Measurements from ENCODE around the gene DPH2.

DPH2 gene, protein sequence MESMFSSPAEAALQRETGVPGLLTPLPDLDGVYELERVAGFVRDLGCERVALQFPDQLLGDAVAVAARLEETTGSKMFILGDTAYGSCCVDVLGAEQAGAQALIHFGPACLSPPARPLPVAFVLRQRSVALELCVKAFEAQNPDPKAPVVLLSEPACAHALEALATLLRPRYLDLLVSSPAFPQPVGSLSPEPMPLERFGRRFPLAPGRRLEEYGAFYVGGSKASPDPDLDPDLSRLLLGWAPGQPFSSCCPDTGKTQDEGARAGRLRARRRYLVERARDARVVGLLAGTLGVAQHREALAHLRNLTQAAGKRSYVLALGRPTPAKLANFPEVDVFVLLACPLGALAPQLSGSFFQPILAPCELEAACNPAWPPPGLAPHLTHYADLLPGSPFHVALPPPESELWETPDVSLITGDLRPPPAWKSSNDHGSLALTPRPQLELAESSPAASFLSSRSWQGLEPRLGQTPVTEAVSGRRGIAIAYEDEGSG

DNA sequence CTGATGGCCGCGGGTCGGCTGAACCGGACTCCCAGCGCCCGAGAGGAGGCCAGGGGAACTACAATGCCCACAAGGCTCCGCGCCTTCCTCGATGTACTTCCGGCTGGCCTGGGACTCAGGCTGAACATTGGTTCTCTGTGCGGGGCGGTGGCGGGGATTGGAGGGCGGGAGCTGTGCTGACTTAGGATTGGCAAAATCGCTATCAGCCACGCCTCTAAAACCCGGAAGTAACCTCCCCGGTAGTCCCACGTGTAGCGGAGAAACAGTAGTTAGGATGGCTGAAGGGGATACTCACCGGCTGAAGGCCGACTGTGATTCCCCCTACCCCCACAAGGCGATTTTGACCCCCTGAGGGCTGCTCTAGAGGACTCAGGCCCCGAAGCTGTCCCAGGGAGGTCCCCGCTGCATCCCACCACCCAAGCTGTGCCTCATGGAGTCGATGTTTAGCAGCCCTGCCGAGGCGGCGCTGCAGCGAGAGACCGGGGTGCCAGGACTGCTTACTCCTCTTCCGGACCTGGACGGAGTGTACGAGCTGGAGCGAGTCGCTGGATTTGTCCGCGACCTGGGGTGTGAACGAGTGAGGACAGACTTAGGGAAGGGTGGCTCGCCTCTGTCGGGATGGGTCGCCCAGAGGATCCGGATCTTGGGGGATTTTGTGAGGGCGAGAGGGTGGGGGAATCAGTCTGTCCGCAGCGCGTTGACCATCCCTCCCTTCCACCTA lies at the start of gene DPH2:
DPH2 (plus strand) TSS at position 265 of the 721 bp plus-strand sequence; CDS start at position 431, 166 bp downstream.
- peak; percentile 94 for DNase-seq

DNA sequence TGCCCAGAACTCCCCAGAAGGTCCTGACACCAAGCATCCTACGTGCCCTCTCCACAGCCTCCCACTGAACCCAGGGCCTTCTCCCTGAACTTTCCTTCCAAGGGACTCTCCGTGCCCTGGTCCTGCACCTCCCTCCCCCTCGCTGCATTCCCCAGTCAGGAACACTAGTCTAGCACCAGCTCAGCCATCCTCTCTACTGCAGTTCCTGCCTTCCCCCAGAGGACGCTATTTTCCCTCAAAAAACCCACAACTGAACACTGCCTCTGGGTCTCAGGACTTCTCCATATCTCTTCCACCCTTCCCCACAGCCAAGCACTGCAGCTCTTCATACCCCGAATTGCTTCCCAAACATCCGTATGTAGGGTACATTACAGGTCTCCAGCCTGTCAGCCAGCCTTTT lies 48.8 kb upstream of the DPH2 start:
- no peak for DNase-seq

DNA sequence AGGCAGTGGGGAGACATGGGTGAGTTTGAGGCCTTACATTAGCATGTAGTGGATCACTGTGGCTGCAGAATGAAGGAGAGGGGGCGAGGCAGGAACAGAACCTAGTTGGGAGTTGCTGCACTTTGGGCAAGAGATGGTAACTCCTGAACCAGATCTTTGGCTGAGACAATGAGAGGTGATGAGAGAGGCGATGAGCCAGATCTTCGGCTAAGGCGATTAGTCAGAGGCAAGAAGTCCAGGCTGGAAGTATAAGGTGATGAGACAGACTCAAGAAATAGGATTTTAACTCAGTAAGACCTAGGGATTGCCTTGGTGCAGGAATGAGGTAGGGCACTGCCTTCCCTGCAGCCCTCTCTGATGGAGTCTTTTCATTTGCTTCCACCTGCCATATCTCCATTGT lies 45.3 kb upstream of the DPH2 start:
- DNase-seq = no peak

DNA sequence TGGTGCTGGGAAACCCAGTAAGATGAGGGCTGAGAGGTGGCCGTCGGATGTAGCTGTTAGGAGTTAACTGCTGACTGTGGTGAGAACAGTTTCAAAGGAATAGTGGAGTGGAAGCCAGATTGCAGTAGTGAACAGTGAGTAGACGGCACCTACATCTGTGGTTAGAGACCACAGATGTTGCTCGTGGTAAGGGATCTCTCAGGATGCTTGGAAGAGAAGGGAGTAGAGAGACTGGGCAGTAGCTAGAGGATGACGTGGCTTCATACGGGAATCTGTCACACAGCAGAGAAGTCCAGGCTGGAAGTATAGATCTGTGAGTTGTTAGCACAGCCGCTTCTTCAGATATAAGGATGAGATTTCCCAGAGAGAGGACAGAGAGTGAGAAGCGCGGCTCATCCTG lies 44.0 kb upstream of the DPH2 start:
- no peak for DNase-seq

DNA sequence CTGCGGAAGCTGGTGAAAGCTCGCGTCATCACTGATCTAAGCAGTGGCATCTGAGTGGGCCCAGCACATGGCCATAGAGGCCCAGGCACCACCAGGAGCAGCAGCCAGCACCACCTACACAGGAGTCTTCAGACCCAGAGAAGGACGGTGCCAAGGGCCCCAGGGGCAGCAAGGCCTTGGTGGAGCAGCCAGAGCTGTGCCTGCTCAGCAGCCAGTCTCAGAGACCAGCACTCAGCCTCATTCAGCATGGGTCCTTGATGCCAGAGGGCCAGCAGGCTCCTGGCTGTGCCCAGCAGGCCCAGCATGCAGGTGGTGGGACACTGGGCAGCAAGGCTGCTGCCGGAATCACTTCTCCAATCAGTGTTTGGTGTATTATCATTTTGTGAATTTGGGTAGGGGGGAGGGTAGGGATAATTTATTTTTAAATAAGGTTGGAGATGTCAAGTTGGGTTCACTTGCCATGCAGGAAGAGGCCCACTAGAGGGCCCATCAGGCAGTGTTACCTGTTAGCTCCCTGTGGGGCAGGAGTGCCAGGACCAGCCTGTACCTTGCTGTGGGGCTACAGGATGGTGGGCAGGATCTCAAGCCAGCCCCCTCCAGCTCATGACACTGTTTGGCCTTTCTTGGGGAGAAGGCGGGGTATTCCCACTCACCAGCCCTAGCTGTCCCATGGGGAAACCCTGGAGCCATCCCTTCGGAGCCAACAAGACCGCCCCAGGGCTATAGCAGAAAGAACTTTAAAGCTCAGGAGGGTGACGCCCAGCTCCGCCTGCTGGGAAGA lies 39.5 kb upstream of the DPH2 start:
- no peak for DNase-seq

DNA sequence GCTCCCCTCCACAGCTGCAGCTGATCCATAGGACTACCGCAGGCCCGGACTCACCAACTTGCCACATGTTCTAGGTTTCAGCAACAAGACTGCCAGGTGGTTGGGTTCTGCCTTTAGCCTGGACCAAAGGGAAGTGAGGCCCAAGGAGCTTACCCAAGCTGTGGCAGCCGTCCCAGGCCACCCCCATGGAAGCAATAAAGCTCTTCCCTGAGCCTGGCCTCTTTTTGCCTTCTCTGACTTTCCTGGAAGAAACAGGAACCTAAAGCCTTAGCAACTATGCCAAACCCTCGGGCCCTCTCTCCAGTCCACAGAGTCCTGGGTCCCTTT lies 38.9 kb upstream of the DPH2 start:
- no peak for DNase-seq

DNA sequence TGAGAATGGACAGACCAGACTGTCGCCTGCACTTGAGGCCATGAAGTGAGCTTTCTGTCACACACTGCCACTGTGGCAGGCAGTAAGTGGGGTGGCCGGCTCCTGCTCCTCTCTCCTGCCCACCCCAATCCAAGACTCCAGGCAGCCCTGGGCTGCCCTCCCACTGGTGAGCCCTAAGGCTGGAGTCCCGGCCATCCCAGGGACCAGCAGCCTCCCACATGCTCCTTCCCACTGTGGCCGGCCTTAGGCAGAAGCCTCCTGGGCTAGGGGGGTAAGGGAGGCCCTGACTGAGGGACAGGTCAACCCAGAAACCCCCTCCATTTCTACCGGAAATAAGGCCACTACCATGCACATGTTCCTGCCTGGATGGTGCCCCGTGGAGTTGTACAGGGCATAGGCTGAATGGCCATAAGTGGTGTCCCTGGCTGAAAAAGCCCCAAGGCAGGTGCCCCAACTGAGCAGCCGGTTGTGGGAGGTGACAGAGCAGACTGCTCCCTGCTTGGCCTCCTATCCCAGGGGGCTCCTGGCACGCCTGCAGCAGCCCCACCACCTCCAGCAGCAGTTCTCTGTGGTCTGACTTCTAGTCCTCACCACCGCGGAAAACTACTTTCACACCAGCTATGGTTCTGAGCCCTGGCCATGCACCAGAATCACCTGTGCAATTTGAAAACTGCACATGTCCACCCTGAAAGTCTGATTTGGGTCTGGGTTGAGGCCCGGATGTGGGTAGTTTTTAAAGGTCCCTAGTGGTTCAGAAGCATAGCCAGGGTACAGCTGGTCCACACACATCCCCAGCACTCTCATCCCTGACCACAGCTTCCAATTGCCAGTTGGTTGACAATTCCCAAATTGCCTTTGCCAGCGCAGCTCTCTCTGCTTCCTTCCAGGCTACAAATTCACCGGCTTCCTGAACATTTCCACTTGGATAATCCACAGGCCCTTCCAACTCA lies 37.8 kb upstream of the DPH2 start:
- no peak for DNase-seq

DNA sequence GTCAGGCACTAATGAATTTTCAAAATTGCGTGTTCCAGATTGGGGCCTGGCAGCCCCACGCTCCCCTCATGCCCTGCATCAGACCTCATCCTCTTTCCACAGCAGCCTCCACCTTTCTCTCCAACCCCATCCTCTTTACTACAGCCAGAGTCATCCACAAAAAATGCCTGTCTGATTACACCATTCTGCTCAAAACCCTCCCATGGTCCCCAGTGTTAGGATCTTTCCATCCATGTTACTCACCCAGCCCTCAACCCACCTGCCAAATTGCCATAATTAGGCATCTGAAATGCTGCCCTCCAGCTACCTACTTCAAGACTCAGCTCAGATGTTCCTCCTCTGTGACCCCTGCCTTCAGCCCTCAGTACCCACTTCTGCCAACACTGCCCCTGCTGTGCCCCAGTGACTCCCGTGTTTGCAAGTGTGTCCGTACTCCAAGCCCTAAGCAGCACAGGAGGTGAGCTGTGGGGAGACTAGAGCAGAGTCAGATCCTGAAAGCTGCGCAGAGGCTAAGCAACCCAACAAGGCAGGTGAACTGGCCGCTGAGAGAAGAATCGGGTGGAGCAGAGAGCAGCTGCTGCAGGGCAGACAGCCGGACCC lies 36.9 kb upstream of the DPH2 start:
- no peak for DNase-seq

DNA sequence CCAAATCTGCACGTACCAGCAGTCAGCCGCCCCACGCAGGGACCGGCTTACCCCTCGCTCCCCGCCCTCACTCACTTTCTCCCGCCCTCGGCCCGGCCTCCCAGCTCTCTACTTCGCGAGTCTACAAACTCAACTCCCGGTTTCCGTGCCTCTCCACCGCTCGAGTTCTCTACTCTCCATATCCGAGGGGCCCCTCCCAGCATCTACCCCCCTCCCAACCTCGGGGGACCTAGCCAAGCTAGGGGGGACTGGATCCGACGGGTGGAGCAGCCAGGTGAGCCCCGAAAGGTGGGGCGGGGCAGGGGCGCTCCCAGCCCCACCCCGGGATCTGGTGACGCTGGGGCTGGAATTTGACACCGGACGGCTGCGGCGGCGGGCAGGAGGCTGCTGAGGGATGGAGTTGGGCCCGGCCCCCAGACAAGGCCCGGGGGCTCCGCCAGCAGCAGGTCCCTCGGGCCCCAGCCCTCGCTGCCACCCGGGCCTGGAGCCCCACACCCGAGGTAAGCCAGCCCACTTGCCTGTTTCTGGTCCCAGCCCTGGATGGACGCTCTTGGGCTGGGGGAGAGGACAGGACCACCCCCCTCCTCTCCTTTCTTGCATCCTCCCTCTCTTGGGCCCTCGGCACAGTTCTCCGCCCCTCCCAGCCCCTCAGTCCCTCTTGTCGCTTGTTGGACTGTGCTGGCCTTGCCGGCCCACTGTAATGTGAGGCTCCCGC lies 36.3 kb upstream of the DPH2 start, which contains the start of gene ARTN:
ARTN (plus strand) TSS at position 416 of the 715 bp plus-strand sequence. CDS start 1,856 bp downstream, outside the sequence.
- no peak for DNase-seq

DNA sequence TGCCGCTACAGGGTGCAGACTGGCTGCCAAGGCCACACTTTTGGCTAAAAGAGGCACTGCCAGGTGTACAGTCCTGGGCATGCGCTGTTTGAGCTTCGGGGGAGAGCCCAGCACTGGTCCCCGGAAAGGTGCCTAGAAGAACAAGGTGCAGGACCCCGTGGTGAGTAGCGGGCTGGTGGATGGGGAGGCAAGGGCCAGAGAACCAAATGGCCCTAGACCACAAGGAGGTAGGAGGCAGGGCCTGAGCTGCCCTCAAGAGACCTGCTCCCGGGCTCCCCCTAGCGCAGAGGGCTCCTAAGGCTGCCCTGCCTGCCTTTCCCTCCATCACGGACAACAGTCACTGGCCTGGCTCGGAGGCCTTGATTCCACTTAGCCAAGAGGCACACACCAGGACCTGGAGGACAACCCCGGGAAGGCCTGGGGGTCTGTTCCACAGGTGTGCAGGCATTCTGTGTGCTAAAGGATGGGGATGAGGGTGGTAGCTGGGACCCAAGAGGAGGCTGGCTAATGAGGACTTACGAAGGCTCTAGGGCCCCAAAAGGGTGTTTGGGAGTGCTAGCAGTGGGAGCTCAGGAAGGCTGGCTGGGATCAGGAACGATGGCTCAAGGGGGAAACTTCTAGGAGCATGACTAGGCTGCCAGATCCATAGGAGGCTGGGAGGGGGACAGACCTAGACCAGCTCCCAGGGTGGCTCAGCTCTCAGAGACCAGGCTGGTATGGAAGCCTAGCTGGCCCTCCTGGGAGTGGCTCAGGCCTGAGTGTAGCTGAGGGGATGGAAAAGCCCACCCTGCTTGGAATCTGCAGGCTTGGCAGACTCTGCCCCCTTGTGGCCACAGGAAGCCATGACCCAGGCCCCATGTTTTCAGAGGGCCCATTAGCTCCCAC lies 35.5 kb upstream of the DPH2 start:
- peak; percentile 37 for DNase-seq

DNA sequence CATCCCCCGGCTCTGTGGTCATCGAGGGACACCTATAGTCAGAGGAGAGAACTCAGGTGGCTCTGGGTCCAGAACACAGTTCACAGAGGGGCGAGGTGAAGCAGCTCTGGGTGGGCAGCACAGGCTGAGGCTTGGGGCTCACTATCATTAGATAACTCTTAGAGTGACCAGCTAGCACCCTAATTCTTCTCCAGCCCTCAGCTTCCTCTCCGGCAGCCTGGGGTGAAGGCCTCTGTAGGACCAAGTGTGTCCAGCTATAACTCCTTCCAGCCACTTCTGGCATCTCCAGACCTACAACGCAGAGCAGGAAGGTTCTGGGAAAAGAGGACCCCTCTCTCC lies 34.9 kb upstream of the DPH2 start:
- DNase-seq = no peak

DNA sequence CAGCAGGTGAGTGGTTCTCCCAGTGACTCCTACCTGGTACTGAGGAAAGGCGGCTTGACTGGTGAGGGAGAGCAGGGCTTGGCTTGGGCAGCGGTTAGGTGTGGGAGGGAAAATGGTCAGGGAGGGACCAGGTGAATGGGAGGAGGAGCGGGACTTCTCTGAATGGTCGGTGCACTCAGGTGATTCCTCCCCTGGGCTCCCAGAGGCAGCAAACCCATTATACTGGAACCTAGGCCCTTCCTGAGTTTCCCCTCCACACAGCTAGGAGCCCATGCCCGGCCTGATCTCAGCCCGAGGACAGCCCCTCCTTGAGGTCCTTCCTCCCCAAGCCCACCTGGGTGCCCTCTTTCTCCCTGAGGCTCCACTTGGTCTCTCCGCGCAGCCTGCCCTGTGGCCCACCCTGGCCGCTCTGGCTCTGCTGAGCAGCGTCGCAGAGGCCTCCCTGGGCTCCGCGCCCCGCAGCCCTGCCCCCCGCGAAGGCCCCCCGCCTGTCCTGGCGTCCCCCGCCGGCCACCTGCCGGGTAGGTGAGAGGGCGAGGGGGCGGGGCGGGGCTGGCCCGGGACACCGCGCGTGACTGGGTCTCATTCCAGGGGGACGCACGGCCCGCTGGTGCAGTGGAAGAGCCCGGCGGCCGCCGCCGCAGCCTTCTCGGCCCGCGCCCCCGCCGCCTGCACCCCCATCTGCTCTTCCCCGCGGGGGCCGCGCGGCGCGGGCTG lies 33.9 kb upstream of the DPH2 start:
- no peak for DNase-seq

DNA sequence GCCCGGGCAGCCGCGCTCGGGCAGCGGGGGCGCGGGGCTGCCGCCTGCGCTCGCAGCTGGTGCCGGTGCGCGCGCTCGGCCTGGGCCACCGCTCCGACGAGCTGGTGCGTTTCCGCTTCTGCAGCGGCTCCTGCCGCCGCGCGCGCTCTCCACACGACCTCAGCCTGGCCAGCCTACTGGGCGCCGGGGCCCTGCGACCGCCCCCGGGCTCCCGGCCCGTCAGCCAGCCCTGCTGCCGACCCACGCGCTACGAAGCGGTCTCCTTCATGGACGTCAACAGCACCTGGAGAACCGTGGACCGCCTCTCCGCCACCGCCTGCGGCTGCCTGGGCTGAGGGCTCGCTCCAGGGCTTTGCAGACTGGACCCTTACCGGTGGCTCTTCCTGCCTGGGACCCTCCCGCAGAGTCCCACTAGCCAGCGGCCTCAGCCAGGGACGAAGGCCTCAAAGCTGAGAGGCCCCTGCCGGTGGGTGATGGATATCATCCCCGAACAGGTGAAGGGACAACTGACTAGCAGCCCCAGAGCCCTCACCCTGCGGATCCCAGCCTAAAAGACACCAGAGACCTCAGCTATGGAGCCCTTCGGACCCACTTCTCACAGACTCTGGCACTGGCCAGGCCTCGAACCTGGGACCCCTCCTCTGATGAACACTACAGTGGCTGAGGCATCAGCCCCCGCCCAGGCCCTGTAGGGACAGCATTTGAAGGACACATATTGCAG lies 33.2 kb upstream of the DPH2 start:
- DNase-seq = no peak

DNA sequence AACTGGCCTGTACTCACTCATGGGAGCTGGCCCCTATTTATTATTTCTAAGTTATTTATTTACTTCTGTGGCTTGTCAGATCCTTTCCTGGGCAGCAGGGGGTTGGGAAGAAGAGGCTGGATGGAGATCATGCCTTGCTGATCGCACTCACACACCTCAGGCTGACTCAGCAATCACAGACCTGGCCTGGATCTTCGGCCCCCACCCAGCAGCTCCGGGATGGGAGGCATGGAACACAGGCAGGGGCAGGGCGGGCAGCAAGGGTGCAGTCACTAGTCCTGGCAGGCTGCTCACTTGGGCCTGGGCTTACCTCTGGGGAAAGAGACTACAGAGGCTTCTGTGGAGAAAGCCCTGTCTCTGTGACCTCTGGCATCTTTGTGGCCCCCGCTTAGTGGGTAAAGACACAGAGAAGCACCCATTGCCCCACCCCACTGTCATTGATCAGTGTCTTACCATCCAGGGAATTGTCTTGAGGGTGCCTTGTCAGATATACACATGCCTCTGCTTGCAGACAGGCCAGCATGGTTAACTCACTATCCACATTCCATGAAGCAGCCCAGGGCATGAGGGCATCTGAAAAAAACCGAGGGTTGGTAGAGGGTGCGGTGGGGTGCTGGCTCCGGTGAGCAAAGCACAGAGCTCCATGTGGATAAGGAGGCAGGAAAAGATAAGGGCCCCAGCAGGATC lies 32.5 kb upstream of the DPH2 start:
- DNase-seq = no peak

DNA sequence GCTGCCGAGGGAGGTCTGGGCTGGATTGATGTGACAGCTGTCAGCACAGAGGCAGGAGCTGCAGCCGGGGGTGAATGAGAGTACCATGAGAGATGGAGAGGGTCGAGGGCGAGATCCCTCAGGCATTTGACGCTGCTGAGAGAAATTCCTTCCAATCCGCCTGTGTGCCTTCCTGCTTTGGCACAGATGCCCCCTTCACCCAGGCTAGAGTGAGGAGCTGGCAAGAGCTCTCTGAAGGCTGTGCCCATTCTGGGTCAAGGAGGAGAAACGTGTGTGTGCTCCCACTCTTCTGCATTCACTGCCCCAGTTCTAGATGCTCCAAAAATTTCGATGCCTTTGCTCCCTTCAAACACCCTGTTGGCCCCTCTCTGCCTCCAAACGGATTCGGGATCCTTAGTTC lies 31.4 kb upstream of the DPH2 start:
- DNase-seq = no peak

DNA sequence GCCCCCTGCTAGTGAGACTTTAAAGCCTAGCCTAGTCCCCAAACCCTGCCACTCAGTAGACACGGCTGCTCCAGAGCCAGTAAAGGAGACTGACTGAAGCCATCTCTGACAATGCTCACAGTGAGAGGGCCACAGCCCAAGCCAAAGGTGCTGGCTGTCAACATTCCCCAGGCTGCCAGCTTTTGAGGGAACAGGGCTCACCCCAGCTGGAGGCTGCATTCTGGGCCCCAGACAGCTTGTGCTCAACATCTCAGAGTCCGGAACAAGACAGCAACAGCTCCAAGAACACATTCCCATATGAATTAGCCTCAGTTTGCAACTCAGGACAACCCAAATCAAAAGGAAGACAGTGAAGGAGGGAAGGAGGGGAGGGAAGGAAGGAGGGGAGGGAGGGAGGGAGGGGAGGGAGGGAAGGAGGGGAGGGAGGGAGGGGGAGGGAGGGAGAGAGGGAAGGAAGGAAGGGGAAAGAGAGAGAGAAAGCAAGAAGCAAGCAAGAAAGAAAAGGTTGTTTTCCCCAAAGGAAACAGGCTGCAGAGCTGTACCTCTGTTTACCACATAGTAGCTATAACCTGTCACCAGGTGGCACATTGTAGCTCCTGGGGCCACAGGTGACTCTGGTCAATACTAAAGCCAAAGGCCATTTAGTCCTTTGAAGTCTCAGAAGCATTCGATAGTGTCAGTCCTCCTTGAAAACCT lies 30.8 kb upstream of the DPH2 start:
- DNase-seq = no peak

DNA sequence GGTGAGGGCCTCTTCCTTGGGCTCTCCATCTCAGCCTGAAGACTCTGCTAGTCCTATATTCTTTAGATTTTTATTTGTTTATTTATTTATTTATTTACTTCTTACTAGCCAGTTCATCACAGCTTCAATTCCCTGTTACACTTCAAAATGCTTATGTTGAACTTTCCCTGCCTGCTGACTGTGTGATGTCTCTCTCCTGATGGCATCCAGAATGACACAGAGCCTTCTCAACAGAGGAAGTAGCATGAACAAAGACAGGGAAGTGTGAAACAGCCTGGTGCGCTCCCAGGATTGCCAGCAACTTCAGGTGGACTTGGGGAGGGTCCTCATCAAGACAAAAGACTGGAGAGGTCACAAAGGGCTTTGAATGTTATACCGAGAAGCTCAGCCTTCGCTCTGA lies 27.4 kb upstream of the DPH2 start:
- no peak for DNase-seq

DNA sequence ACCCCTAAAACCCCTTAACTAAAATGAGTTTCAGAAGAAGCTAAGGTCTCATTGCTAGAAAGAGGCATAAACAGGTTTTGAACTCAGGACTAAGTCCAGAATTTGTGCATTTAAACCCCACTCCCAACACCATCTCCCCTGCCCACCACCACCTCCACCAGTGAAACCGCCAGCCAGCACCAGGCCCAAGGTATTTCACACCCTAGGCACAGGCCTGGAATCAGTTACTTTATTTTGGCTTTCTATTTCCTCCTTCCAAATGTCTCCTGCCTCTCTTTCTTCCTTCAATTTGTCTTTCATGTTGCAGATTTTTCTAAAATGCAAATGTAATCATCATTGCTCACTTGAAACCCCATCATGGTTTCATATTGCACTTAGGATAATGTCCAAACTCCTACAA lies 24.9 kb upstream of the DPH2 start:
- no peak for DNase-seq

All from NCI-H2081 treated with DMSO at 0.1 percent for 48 hours (cell line).